Measurements from ENCODE around the gene ACE2. TPM values are rescaled to one million over a fixed set of nuclear protein-coding genes. Genes with fewer than 3 reads are reported as not detected.
A peak's percentile ranks its signal among the peaks of the same experiment; 100 is the strongest.

ACE2 gene
- total RNA-seq, 1 experiment from 2014 or later: 25.3 TPM

DNA sequence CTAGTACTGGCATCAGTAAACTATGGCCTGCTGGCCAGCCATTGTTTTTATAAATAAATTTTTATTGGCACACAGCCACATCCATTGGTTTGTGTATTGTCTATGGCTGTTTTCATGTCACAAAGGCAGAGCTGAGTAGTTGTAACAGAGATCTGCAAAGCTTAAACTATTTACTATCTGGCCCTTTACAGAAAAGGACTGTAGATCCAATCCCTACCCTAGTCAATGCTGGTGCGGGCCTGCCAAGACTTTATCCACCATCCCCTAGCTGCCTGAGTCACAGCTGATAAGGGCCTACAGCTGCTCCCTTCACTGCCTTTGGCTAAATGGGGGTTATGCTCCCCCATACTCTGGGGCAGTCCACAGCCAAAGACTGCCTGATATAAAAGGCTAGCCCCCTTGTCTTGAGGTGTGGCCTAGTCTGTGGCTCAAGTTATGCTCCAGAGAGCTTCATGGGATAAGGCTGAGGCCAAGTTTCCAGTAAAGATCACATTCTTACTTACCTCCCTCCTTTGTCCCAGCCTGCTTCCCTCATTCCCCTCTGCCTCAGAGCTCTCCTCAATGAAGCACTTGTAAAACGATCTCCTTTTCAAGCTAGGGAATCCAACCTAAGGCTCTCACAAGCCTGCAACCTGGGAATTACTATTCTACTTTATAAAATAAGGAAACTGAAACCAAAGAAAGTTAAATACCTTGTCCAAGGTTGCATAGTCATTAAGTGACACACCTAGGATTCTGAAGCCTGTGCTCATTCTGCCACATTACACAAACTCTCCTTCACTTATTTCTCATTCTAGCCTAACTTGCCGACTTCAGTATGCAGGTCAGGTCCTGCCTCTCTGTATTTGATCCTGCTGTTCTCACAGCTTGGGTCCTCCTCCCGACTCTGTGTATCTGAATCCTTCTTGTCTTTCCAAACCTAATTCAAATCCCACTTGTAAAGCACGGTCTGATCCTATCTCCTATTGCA is 20.7 kb downstream of the ACE2 start:
- TF ChIP-seq, protein P1, sequence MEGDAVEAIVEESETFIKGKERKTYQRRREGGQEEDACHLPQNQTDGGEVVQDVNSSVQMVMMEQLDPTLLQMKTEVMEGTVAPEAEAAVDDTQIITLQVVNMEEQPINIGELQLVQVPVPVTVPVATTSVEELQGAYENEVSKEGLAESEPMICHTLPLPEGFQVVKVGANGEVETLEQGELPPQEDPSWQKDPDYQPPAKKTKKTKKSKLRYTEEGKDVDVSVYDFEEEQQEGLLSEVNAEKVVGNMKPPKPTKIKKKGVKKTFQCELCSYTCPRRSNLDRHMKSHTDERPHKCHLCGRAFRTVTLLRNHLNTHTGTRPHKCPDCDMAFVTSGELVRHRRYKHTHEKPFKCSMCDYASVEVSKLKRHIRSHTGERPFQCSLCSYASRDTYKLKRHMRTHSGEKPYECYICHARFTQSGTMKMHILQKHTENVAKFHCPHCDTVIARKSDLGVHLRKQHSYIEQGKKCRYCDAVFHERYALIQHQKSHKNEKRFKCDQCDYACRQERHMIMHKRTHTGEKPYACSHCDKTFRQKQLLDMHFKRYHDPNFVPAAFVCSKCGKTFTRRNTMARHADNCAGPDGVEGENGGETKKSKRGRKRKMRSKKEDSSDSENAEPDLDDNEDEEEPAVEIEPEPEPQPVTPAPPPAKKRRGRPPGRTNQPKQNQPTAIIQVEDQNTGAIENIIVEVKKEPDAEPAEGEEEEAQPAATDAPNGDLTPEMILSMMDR (IDR thresholded peaks at IDR 0.05; ENCODE audit: unreplicated experiment): no peak
- peaks cover 14% of the 10 kb centered on the region for H3K4me1 Mint-ChIP-seq (ENCODE audit: low read depth, unreplicated experiment)
- H3K36me3 Mint-ChIP-seq (ENCODE audit: insufficient read depth, unreplicated experiment): no peaks in the 10 kb centered on the region
- DNase-seq: peak; percentile 13
- H3K4me3 Mint-ChIP-seq (ENCODE audit: low read depth, unreplicated experiment): no peak overlapping the region
- H3K27me3 Mint-ChIP-seq (ENCODE audit: unreplicated experiment): no peaks in the 10 kb centered on the region
- CTCF ChIA-PET: interaction anchor here (0.8 to 1.2 kb wide), 2 partner anchors 12 to 27 kb away, joined by 3 read pairs; no protein-coding TSS in a partner anchor
- H3K9me3 Mint-ChIP-seq (ENCODE audit: low read depth, unreplicated experiment): no peaks in the 10 kb centered on the region
- intact Hi-C loops (cut with micrococcal nuclease; ENCODE audit: unreplicated experiment): no loop called here
- no peak overlapping the region for H3K27ac Mint-ChIP-seq (ENCODE audit: unreplicated experiment)
- BruUV-seq (replicated peaks): no TSS peak

DNA sequence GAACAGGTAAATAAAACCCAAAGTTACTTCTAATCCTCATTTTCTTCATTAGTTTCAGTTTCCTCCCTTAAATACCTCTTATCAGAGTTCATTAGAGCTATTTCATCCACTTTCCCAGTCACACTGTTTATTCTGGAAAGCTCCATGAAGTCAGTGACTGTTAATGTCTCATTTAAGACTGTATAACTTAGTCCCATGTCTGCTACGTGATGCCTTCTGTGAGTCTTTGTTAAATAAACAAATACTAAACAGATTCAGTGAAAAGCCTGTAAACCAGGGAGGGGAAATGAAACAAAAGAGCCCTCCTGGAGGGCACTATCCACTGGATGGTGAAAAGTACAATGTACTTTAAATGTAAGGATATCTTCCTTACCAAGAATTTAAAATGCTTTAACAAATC is 24.7 kb downstream of the ACE2 start:
- DNase-seq: no peak
- no peaks in the 10 kb centered on the region for H3K27me3 Mint-ChIP-seq (ENCODE audit: unreplicated experiment)
- H3K9me3 Mint-ChIP-seq (ENCODE audit: low read depth, unreplicated experiment): no peaks in the 10 kb centered on the region
- BruUV-seq (replicated peaks): no TSS peak
- H3K4me1 Mint-ChIP-seq (ENCODE audit: low read depth, unreplicated experiment): peaks cover 12% of the 10 kb centered on the region
- CTCF ChIA-PET: no interaction called here
- TF ChIP-seq, protein P1 (IDR thresholded peaks at IDR 0.05; ENCODE audit: unreplicated experiment): no peak
- no peak overlapping the region for H3K4me3 Mint-ChIP-seq (ENCODE audit: low read depth, unreplicated experiment)
- H3K27ac Mint-ChIP-seq (ENCODE audit: unreplicated experiment): no peak overlapping the region
- intact Hi-C loops (cut with micrococcal nuclease; ENCODE audit: unreplicated experiment): no loop called here
- H3K36me3 Mint-ChIP-seq (ENCODE audit: insufficient read depth, unreplicated experiment): no peaks in the 10 kb centered on the region

DNA sequence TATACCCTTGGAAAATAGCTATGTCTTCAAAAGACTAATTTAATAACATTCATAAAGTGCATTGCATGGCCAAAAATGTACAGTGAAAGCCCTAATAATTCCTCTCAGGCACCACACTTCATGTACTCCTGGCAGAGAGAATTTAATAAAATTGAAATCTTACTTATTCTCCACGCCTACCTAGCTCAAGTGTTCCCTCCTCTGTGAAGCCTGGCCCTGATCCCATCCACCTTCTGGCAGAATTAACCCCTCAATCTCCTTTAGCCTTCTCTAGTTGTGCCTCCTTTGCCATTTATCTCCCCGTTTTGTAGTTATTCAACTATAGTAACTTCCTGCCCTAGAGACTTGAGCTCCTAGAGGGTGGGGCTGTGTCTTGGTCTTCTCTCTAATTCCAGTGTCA is 26.7 kb downstream of the ACE2 start:
- Mint-ChIP-seq H3K36me3 (ENCODE audit: insufficient read depth, unreplicated experiment) (no peaks in the 10 kb centered on the region), H3K27me3 (ENCODE audit: unreplicated experiment) (no peaks in the 10 kb centered on the region), H3K4me3 (ENCODE audit: low read depth, unreplicated experiment) (no peak overlapping the region), H3K9me3 (ENCODE audit: low read depth, unreplicated experiment) (no peaks in the 10 kb centered on the region), H3K27ac (ENCODE audit: unreplicated experiment) (no peak overlapping the region), H3K4me1 (ENCODE audit: low read depth, unreplicated experiment) (no peaks in the 10 kb centered on the region)
- TF ChIP-seq, protein P1 (IDR thresholded peaks at IDR 0.05; ENCODE audit: unreplicated experiment): no peak
- BruUV-seq (replicated peaks): no TSS peak
- CTCF ChIA-PET: no interaction called here
- no peak for DNase-seq
- intact Hi-C loops (cut with micrococcal nuclease; ENCODE audit: unreplicated experiment): no loop called here

DNA sequence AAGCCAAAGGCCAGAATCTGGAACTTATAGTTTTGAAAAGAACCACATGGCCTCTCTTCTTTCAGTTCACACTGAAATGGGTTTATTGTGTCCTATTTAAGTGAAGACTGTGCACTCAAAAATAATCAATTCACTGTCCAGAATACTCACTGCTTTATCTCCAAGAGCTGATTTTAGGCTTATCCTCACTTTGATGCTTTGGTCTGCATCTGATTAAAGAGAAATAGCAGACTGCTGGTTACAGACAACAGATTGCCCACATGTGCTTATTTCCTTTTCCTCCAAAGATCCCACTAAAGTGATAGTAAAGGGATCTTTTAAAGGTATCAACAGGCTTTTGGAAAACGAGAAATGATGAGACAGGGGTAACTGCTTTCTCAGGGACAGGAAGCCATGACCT is 30.6 kb downstream of the ACE2 start:
- Mint-ChIP-seq H3K27ac (ENCODE audit: unreplicated experiment) (no peak overlapping the region), H3K4me1 (ENCODE audit: low read depth, unreplicated experiment) (peaks cover 7% of the 10 kb centered on the region), H3K27me3 (ENCODE audit: unreplicated experiment) (no peaks in the 10 kb centered on the region), H3K9me3 (ENCODE audit: low read depth, unreplicated experiment) (no peaks in the 10 kb centered on the region), H3K36me3 (ENCODE audit: insufficient read depth, unreplicated experiment) (no peaks in the 10 kb centered on the region), H3K4me3 (ENCODE audit: low read depth, unreplicated experiment) (no peak overlapping the region)
- intact Hi-C loops (cut with micrococcal nuclease; ENCODE audit: unreplicated experiment): no loop called here
- CTCF ChIA-PET: no interaction called here
- TF ChIP-seq, protein P1 (IDR thresholded peaks at IDR 0.05; ENCODE audit: unreplicated experiment): no peak
- BruUV-seq (replicated peaks): no TSS peak
- no peak for DNase-seq

All from Calu3 (cell line).